GM10248 (cell line): Measurements from ENCODE around the gene ETF1.

ENCODE experiments used
- CTCF ChIA-PET: fragments of 300-600 bp; sonication (Branson Sonifier 250); formaldehyde crosslinking; extraction: SDS; loops from one replicate; lab custom pipeline; 2021; ENCODE audit warnings: antibody characterized with exemption; lab: Yijun Ruan, JAX
- POLR2A ChIA-PET: fragments of 350-650 bp; sonication (Branson Sonifier 250); formaldehyde crosslinking; extraction: SDS; loops from one replicate; lab custom pipeline; 2020; ENCODE audit warnings: antibody characterized with exemption; lab: Yijun Ruan, JAX
- DNase-seq: peaks from one replicate; pipeline ENCODE4 v3.0.0; 2012; ENCODE audit errors: extremely low spot score
- TF ChIP-seq, protein P1 (sequence below): IDR thresholded peaks from 2 replicates; pipeline ENCODE4 v1.5.1; 2012; ENCODE audit warnings: mild to moderate bottlenecking, low read depth; ENCODE audit errors: extremely low read depth, missing control alignments, control extremely low read depth

The ETF1 gene

GRCh38 chr5:138580777-138581176 lies 37.7 kb upstream of the ETF1 start:
- ChIA-PET POLR2A (no interaction called here), CTCF (interaction anchor here (1.4 to 4.3 kb wide), 6 partner anchors 17 to 172 kb away, joined by 3 to 41 read pairs (median 6); partner anchors contain the start of gene CTNNA1)
- no peak for DNase-seq
- TF ChIP-seq, protein P1, sequence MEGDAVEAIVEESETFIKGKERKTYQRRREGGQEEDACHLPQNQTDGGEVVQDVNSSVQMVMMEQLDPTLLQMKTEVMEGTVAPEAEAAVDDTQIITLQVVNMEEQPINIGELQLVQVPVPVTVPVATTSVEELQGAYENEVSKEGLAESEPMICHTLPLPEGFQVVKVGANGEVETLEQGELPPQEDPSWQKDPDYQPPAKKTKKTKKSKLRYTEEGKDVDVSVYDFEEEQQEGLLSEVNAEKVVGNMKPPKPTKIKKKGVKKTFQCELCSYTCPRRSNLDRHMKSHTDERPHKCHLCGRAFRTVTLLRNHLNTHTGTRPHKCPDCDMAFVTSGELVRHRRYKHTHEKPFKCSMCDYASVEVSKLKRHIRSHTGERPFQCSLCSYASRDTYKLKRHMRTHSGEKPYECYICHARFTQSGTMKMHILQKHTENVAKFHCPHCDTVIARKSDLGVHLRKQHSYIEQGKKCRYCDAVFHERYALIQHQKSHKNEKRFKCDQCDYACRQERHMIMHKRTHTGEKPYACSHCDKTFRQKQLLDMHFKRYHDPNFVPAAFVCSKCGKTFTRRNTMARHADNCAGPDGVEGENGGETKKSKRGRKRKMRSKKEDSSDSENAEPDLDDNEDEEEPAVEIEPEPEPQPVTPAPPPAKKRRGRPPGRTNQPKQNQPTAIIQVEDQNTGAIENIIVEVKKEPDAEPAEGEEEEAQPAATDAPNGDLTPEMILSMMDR: no peak

DNA sequence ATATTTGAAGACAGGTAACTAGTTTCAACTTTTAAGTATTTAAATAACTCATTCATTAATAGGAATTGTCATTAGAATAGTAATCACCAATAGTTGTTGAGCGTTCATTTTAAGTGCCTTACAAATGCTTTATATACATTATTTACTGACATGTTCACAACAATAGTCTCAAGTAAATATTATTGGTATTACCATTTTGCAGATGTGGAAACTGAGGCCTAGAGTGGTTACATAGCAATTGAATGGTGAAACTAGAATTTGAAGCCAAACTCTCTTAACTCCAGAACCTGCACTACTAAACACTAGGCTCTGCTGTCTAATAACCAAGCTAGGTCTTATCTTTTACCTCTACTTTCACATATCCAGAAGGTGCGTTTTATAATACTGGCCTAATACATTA lies 37.0 kb upstream of the ETF1 start:
- ChIA-PET POLR2A (no interaction called here), CTCF (interaction anchor here (0.8 to 4.3 kb wide), 23 partner anchors 8 to 696 kb away, joined by 3 to 41 read pairs (median 4); partner anchors contain the start of gene CTNNA1)
- TF ChIP-seq, protein P1: no peak
- no peak for DNase-seq

DNA sequence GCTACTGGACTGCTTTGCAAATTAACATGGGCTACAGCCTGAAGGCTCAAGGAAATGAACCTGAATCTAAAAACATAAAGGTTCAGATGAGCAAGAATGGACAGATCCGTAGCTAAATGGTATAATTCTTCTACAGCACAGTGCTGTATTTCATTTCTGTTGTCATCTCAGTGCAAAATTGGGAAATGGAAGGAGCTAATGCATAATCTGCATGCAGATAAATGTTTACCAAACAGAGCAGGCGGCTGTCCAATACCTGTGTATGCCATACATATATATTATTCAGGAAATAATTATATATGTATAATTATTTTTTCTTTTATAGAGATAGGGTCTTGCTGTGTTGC lies 36.5 kb upstream of the ETF1 start:
- CTCF ChIA-PET: interaction anchor here (0.7 to 4.3 kb wide), 29 partner anchors 8 to 696 kb away, joined by 3 to 41 read pairs (median 4); partner anchors contain the start of gene CTNNA1
- POLR2A ChIA-PET: interaction anchor here (0.5 to 0.7 kb wide), 2 partner anchors 677 to 1025 kb away, joined by 4 to 8 read pairs; no protein-coding TSS in a partner anchor
- TF ChIP-seq, protein P1: no peak
- DNase-seq: no peak

GRCh38 chr5:138577452-138577851 lies 34.4 kb upstream of the ETF1 start:
- TF ChIP-seq, protein P1: no peak
- DNase-seq: no peak
- CTCF ChIA-PET: interaction anchor here (1.1 to 1.6 kb wide), 3 partner anchors 9 to 673 kb away, joined by 3 to 4 read pairs (median 3); no protein-coding TSS in a partner anchor
- POLR2A ChIA-PET: no interaction called here

DNA sequence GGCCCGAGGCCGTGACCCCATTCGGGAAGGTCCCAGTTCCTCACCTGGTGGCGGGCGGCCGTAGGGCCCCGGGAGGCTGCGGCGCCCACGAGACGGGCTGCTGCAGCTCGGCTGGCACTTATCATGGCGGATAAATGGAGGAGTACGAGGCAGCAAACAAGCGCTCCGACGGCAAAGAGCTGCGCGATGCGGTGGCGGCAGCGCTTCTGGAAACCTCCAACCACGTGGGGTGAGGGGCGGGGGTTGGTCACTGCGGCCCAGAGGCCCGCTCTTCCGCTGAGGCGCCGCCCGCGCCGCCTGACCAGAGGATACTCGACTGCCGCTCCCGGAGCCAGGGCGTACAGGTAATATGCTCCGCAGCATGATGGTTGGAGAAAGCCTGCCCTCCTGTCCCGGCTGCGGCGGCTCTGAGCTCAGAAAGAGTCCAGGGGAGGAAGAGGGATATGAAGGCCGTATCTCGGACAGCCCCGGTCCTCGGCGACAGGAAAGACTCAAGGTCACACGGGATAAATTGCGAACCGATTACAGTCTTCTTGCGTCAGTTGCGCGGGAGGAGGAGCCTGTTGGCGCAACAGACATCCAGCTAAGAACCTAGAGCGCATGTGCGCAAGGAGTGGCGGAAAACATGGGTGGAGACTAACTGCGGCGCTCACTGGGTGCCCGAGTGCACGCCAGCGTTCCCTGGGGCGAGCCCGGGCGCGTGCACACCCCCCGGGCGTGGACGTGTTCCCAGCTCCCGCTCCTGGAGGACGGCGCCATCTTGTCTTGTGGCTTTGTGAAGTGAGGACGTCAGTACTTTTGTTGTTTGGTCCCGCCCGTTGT lies 32.4 kb upstream of the ETF1 start, which contains the start of gene HSPA9:
Gene HSPA9 (minus strand): TSS at position 208 of the 822 bp plus-strand sequence. CDS start 83 bp downstream, at position 125.
- TF ChIP-seq, protein P1: no peak
- POLR2A ChIA-PET: interaction anchor here (0.6 to 2.0 kb wide), 11 partner anchors 9 to 811 kb away, joined by 3 to 10 read pairs (median 5); partner anchors contain the start of genes EGR1, ETF1 and FAM53C
- DNase-seq: peak; percentile 99
- CTCF ChIA-PET: interaction anchor here (1.0 to 1.7 kb wide), 8 partner anchors 9 to 767 kb away, joined by 3 to 9 read pairs (median 3); partner anchors contain the start of gene PAIP2

GRCh38 chr5:138574744-138575193 lies 31.7 kb upstream of the ETF1 start:
- CTCF ChIA-PET: interaction anchor here (1.2 to 1.7 kb wide), 6 partner anchors 11 to 767 kb away, joined by 3 to 9 read pairs (median 4); partner anchors contain the start of gene PAIP2
- DNase-seq: no peak
- POLR2A ChIA-PET: interaction anchor here (1.0 to 2.0 kb wide), 3 partner anchors 8 to 109 kb away, joined by 3 to 6 read pairs (median 5); partner anchors contain the start of genes EGR1 and ETF1
- TF ChIP-seq, protein P1: no peak
